Dermis lymphatic vessel endothelial cell (primary cell): ENCODE data around the gene MEN1. TPM values are rescaled to one million over a fixed set of nuclear protein-coding genes. Genes with fewer than 3 reads are reported as not detected.

ENCODE experiments used
- total RNA-seq: library from RNA; depleted of rRNA; stranded (reverse); fragments of >200 nt; gene quantifications from 2 replicates; pipeline ENCODE4 v1.2.1, GENCODE V29; 2014

MEN1 gene
- total RNA-seq, result 10.8 and 14.8 TPM in 2 replicates

DNA sequence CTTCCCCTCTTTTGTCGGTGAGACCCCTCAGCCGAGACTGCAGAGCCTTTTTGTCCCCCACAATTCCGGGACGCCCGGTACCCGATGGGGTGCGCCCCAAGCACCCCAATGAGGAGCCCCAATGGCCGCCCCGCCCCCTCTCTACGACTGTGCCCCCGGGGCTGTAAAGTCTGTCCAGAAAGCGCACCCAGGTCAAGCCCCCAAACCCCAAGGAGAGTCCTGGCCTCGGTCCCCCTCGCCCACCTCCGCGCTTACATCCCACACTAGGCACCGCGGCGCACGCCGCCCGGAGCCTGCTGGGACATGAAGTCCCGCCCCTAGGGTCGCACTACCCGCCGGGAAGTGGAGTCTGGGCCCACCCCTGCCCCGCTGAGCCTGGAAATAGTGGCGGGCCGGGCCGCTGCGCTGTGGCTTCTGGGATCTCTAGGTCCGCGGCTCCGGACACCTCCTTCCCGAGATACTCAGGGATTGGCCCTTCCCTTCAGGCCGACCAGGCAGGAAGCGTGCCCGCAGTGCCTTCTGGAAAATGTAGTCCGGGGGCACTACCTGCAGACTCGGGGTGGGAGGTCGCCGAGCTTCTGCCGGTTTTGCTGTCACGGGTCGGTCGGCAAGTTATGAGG, at the start of gene MEN1:
Gene MEN1, minus strand, starts transcription at position 281 of the 620 bp plus-strand sequence. CDS start 442 bp downstream, outside the sequence.

DNA sequence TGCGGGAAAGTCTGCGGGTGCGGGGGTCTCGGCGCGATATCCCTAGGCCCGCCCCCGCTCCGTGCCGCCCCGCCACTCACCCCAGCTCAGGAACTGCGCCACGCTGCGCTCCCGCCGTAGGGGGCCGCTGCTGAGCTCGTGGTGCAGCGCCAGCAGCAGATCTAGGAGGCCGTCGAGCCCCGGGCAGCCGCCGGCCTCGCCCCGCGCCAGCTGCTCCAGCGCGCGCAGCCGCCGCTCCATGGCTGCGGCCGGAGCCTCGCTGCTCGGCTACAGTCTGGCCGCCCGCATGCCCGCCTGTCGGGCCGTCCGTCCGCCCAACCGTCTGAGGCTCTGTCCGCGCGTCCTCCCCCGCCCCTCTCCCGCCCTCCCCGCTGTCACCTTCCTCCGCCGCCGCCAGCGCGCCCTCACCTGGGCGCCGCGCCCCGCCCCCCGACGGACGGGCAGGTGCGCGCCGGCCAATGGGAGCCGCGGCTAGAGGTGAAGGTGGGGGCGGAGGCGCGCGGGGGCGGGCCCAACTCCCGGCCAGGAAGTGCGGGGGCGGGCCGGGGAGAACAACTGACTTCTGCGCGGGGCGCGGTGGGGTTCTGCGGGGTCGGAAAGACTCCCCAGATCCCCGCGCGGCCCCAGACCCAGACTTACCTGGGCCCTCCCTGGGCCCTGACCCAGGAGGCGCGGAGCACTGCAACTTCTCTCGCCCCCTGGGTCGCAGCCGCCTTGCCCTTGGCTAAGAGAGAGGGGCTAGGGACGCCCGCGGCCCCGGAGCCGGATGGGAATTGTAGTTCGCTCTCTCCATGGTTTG, 34.2 kb upstream of the MEN1 start, which contains the start of gene CDC42BPG:
Gene CDC42BPG, minus strand, starts transcription at position 324 of the 799 bp plus-strand sequence. Its CDS starts 84 bp downstream, at position 240.

DNA sequence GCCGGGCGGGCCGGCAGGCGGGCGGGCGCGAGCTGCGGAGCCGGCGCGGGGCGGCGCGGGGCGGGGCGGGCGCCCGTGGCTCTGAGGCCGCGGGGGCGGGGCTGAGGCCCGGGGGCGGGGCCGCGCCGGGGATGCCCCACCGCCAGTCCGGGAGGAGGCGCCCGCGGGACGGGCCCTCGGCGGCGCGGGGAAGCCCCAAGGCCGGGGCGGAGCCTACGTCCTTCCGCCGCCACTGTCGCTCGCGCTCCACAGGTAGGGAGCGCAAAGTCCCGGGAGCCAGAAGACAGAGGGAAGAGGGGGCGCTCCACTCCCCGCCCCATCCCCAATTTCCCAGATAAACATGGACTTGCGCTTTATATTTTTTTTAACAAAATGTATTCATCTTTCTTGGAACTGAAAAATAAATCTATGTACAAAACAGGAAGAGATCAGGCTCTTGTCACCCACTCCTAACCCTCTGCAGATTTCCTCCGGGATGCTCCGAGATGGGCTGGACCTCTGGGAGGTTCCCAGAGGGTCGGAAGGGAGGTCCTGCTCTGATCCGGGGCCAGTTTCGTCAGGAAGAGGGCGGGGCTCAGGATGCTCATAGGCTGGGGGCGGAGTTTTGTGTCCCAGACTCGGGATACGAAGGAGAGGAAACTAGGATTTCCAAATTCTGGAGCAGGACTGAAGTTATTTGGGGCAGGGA, 7.0 kb downstream of the MEN1 start, which contains the start of gene MAP4K2:
Gene MAP4K2, minus strand, starts transcription at position 57 of the 688 bp plus-strand sequence. CDS start 65 bp downstream, outside the sequence.

DNA sequence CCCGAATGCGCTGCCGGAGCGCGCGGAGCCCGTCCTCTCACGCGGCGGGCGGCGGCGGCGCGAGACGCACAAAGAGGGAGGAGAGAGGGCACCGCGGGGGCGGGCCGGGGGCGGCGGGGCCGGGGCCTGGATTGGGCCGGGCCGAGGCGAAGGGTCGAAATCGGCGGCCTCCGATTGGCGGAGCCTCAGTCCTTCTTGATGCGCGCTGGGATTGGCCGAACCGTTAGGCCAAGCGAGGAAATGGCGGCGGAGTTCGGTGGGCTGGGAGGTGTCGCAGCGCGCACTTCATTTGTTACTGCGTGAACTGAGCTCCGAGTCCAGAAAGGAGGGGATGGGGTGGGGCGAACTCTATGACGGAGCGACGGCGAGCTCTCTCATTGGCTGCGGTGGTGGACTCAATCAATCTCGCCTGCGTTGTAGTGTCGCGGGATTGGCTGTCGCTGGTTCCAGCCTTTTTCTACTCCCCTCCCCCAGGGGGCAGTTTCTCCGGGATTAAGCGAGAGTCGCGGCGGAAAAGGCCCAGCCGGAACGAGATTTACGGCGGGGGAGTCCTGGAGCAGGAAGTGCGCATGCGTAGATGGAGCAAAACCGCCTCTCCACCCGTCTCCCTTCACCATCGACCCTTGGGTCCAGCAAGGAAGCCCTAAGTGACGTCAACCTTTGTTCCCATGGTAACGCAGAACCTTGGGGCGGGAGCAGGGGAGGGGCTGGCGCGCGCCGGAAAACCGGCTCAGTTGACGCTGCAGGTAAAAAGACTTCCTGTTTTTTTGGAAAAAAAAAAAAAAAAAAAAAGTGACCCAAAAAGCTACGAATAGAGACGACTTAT, 31.7 kb downstream of the MEN1 start, which contains the start of gene SF1:
Gene SF1, minus strand, starts transcription at position 70 of the 826 bp plus-strand sequence. CDS start 150 bp downstream, outside the sequence.

DNA sequence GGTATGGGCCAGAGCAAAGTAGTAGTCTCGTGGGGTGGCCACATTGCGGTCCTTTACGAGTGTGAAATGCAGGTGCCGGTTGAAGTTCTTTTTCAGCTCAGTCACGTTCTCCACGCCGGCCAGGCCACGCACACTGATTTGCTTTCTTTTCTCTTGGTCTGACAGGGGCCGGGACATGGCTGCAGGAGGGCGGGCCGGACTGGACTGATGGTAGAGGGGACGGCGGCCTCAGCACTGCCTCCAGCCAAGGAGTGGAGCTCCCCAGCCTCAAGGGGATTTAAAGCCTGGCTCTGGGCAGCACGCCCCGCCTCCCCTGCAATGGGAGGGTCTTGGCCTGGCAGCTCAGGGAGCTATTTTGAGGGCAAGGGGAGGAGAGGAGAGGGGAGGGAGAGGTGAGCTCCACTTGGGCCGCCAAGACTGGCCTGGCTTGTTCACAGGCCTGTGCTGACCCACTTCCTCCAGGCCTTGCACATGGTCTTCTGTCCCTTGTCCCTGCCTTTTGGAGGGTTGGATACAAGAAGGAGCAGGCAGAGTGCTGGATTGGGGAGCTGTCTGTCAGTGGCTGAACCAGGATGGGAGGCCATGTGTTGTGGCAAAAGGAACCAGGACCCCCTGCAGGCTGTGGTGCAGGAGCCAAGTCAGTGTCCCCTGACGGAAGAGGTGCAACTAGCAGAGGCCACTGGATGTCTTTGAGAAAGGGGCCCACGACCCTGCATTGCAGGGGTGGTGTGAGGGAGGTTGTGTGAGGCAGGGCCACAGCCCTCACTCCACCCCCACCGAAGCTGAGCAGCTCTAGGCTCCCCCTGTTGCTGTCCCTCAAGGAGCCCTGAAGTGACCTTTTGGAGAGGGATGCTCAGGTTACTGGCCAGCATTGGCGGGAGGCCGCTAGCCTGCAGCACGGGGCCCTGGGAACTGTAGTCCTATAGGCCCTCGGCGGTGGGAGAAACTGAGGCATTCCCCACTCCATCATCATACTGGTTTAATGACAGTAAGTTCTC, 50.3 kb downstream of the MEN1 start, which contains the start of gene PYGM:
Gene PYGM, minus strand, starts transcription at position 253 of the 998 bp plus-strand sequence. Its CDS starts 76 bp downstream, at position 177.

Other genes starting within 250 kb of the MEN1 start
- gene SLC22A12, start 219.3 kb downstream of the MEN1 start, total RNA-seq, result not detected in 2 replicates
- gene NRXN2, start 87.4 kb downstream of the MEN1 start, total RNA-seq, result not detected in 2 replicates
- gene RASGRP2, start 66.4 kb downstream of the MEN1 start, total RNA-seq, result 3.0 and 3.4 TPM in 2 replicates
- gene PYGM, start 50.6 kb downstream of the MEN1 start, total RNA-seq, result 0.11 and 0.26 TPM in 2 replicates
- 54.5 and 89.6 TPM in 2 replicates for gene SF1, start 32.0 kb downstream of the MEN1 start, total RNA-seq
- gene MAP4K2, start 7.3 kb downstream of the MEN1 start, total RNA-seq, result 47.9 and 67.0 TPM in 2 replicates
- gene CDC42BPG, start 34.1 kb upstream of the MEN1 start, total RNA-seq, result 0.34 and 0.43 TPM in 2 replicates
- gene EHD1, start 68.1 kb upstream of the MEN1 start, total RNA-seq, result 19.3 and 24.4 TPM in 2 replicates
- gene ATG2A, start 106.7 kb upstream of the MEN1 start, total RNA-seq, result 8.8 and 13.9 TPM in 2 replicates
- gene PPP2R5B, start 114.1 kb upstream of the MEN1 start, total RNA-seq, result 5.0 and 9.2 TPM in 2 replicates
- not detected in 2 replicates for gene GPHA2, start 125.3 kb upstream of the MEN1 start, total RNA-seq
- gene MAJIN, start 161.6 kb upstream of the MEN1 start, total RNA-seq, result not detected in 2 replicates
- gene BATF2, start 186.4 kb upstream of the MEN1 start, total RNA-seq, result 0.52 and 0.54 TPM in 2 replicates
- 124 and 130 TPM in 2 replicates for gene ARL2, start 203.6 kb upstream of the MEN1 start, total RNA-seq
- 7.5 and 9.9 TPM in 2 replicates for gene SNX15, start 216.9 kb upstream of the MEN1 start, total RNA-seq
- 4.1 and 5.3 TPM in 2 replicates for gene SAC3D1, start 230.7 kb upstream of the MEN1 start, total RNA-seq
- 11.5 and 12.8 TPM in 2 replicates for gene NAALADL1, start 248.0 kb upstream of the MEN1 start, total RNA-seq